ENCODE data around the gene OR52E1.

OR52E1 gene

DNA sequence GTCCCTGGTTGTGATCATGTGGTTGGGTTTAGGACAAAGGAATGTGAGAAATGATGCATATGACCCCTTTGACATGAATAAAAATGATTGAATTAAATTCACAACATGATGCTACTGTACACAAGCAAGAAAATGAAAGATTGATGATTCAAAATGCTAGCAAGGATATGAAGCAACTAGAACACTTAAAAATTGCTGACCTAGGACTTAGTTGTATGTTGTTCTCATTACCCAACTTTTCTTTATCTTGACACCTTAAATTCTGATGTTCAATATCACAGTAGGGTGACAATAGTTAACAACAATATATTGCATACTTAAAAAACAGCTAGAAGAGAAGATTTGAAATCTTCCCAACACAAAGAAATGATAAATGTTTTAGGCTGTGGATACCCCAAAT is 48.2 kb downstream of the OR52E1 start:
- DNase-seq, result no peak

DNA sequence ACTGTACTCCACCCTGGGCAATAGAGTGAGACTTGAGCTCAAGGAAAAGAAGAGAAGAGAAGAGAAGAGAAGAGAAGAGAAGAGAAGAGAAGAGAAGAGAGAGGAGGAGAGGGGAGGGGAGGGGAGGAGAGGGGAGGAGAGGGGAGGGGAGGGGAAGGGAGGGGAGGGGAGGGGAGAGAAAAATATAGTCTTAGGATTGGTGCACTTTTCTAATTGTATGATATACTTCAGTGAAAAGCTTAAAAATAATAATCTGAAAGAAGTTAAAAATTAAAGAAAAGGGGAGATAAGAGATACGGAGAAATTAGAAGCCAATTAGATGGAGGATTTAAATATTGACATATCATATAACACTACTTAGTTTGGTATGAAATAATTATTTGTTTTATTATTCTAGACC is 49.5 kb downstream of the OR52E1 start:
- DNase-seq, result no peak

Data from suppressor macrophage (primary cell).